Thoracic aorta (tissue), 2 donors: ENCODE data around the gene KANSL1L. TPM values are rescaled to one million over a fixed set of nuclear protein-coding genes. Genes with fewer than 3 reads are reported as not detected.
A peak's percentile ranks its signal among the peaks of the same experiment; 100 is the strongest.

Source experiments
- ATAC-seq: fragments of 150-250 bp; one replicate; pipeline ENCODE4 v1.8.0; 2017; ENCODE audit warnings: low read depth; ENCODE audit not compliant: insufficient number of reproducible peaks, low FRiP score
- DNase-seq: peaks from one replicate; pipeline ENCODE4 v3.0.0-alpha.2; 2020; ENCODE audit warnings: low spot score
- H3K27ac ChIP-seq, 2 donors: fragments of 200-600 bp; sonication (generic); 1 replicate in 1 of 2; 2 replicates in 1 of 2; pipeline ENCODE4 v1.5.1; 2016; ENCODE audit warnings: mild to moderate bottlenecking in 2 of 2, moderate library complexity in 2 of 2
- H3K27me3 ChIP-seq: fragments of 200-600 bp; sonication (generic); replicated peaks from 2 replicates; pipeline ENCODE4 v1.6.0; 2016; ENCODE audit warnings: mild to moderate bottlenecking; ENCODE audit not compliant: insufficient read depth
- H3K36me3 ChIP-seq: fragments of 200-600 bp; sonication (generic); one replicate; pipeline ENCODE4 v1.5.1; 2016
- H3K4me1 ChIP-seq, 2 donors: fragments of 200-600 bp; sonication (generic); 1 replicate in 1 of 2; 2 replicates in 1 of 2; pipeline versions ENCODE4 v1.5.1 to v1.6.0; 2016; ENCODE audit warnings: low read depth in 2 of 2, mild to moderate bottlenecking in 1 of 2; ENCODE audit not compliant: control insufficient read depth in 1 of 2
- H3K4me3 ChIP-seq: fragments of 200-600 bp; sonication (generic); 2 replicates; pipeline ENCODE4 v1.5.1; 2016; ENCODE audit warnings: mild to moderate bottlenecking
- H3K9me3 ChIP-seq: fragments of 200-600 bp; sonication (generic); 2 replicates; pipeline ENCODE4 v1.5.1; 2016
- CTCF ChIP-seq: fragments of 200-600 bp; sonication (generic); IDR thresholded peaks from one replicate; pipeline ENCODE4 v1.5.1; 2019; ENCODE audit warnings: antibody characterized with exemption
- total RNA-seq, 2 donors: library from RNA; depleted of rRNA; stranded (reverse); fragments of >200 nt; gene quantifications; one replicate each; pipeline versions ENCODE4 v1.1.0 to v1.2.3, GENCODE V29; 2016

Gene KANSL1L
- total RNA-seq, 2 donors from 2014 or later = 35.1 to 77.2 TPM

DNA sequence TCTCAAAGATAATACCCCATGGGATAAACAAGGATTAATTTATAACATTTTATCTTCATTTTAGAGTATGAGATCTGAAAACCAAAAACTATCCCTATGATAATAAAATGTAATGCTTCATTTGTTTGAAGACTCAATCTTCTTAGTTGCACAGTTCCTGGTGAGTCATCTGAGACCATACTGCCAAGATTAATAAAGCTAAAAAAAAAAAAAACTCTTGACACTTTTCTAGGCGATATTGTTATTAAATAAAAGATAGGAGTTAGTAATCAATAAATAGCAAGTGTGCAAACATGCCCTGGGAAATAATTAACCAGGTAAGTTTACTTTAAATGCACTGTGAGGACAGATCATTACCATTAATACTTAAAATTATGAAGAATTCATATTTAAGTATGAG is 84.9 kb downstream of the KANSL1L start:
- DNase-seq (no peak), ATAC-seq (no peak)
- Histone ChIP-seq H3K27ac (no peak overlapping the region), H3K9me3 (no peaks in the 10 kb centered on the region), H3K36me3 (no peaks in the 10 kb centered on the region), H3K4me1 (peaks cover 0 to 5% of the 10 kb centered on the region in 2 donors), H3K4me3 (no peak overlapping the region), H3K27me3 (no peaks in the 10 kb centered on the region)
- TF ChIP-seq CTCF = no peak

- ATAC-seq (no peak), DNase-seq (no peak)
- H3K4me1 ChIP-seq = no peaks in the 10 kb centered on the region
- no peaks in the 10 kb centered on the region for H3K36me3 ChIP-seq
- H3K4me3 ChIP-seq = no peak overlapping the region
- no peak overlapping the region for H3K27ac ChIP-seq
- H3K9me3 ChIP-seq = no peaks in the 10 kb centered on the region
- H3K27me3 ChIP-seq = no peaks in the 10 kb centered on the region
- peak; percentile 45 for TF ChIP-seq CTCF
Observed at GRCh38 chr2:210072922-210073509, 98.2 kb downstream of the KANSL1L start.

DNA sequence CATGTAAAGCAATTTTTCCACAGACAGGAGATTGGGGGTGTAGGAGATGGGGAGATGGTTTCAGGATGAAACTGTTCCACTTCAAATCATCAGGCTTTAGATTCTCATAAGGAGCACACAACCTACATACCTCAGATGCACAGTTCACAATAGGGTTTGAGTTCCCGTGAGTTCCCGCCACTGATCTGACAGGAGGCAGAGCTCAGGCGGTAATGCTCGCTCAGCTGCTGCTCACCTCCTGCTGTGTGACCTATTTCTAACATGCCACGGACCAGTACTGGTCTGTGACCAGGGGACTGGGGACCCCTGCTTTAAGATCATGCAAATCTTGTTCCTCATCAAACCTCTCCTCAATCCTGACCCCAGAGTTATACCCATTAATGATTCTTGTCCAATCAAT is 98.7 kb downstream of the KANSL1L start:
- no peak for DNase-seq
- Histone ChIP-seq H3K27me3 (no peaks in the 10 kb centered on the region), H3K36me3 (no peaks in the 10 kb centered on the region), H3K27ac (no peak overlapping the region), H3K4me1 (no peaks in the 10 kb centered on the region), H3K9me3 (no peaks in the 10 kb centered on the region), H3K4me3 (no peak overlapping the region)
- ATAC-seq = no peak
- TF ChIP-seq CTCF = no peak

GRCh38 chr2:210063306-210063705 is 107.9 kb downstream of the KANSL1L start:
- DNase-seq = no peak
- no peak for ATAC-seq
- H3K9me3 ChIP-seq = no peaks in the 10 kb centered on the region
- H3K36me3 ChIP-seq = no peaks in the 10 kb centered on the region
- H3K27ac ChIP-seq = no peak overlapping the region
- no peaks in the 10 kb centered on the region for H3K27me3 ChIP-seq
- TF ChIP-seq CTCF = no peak
- no peak overlapping the region for H3K4me3 ChIP-seq
- no peaks in the 10 kb centered on the region for H3K4me1 ChIP-seq

DNA sequence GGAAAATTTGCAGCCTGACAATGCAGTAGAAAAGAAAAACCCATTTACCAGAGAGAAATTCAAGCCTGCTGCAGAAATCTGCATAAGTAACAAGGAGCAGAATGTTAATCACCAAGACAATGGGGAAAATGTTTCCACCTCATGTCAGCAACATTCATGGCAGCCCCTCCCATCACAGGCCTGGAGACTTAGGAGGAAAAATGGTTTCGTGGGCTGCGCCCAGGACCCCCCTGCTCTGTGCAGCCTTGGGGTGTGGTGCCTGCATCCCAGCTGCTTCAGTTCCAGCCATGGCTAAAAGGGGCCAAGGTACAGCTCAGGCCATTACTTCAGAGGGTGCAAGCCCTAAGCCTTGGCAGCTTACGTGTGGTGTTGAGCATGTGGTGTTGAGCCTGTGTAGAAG is 115.4 kb downstream of the KANSL1L start:
- Histone ChIP-seq H3K9me3 (peaks cover 10% of the 10 kb centered on the region), H3K27ac (no peak overlapping the region), H3K4me3 (no peak overlapping the region), H3K36me3 (peaks cover 7% of the 10 kb centered on the region), H3K27me3 (no peaks in the 10 kb centered on the region), H3K4me1 (no peaks in the 10 kb centered on the region)
- DNase-seq = no peak
- no peak for TF ChIP-seq CTCF
- no peak for ATAC-seq
